CD4-positive, alpha-beta T cell treated with Interleukin-2 at 100 ng/mL for 4 hours (primary cell): ENCODE measurements around the gene CBY3.
"Not testable (repeated sequence)": the region's sequence is repeated elsewhere in the genome, so short reads cannot be mapped to it uniquely, and the experiment has no call there.

Experiments
- DNase-seq: peaks from one replicate; pipeline ENCODE4 v3.0.0-alpha.2; 2020; ENCODE audit warnings: low spot score

Gene CBY3

DNA sequence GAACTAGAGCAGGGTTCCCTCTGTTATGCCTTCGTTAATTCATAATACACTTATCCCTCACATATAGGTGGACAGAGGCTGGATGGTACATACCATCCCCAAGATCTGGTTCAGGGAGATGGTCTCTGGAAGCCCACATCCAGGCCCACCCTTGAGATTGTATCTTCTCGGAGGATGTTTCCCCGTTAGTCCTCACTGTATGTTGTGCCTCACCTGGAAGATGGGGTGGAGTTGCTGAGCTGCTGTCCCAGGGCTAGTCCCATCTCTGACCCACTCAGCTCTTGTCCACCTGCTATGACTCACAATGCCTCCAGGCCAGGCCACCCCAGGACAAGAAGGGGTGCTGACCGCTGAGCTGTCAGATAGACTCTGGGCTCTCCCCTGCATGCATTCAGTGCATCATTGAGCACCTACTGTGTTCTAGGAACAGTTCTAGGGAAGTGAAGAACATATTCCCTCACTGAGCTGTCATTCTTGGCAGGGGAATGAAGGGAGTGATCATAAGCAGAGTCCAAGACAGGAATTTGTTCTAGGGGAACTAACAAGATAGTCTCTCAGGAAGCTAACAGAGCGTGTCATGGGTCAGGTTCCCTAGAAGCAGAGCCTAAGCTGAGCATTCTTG lies at the start of gene CBY3:
CBY3 (minus strand) TSS at position 255 of the 622 bp plus-strand sequence; CDS start at position 139, 116 bp downstream.
- no peak for DNase-seq

DNA sequence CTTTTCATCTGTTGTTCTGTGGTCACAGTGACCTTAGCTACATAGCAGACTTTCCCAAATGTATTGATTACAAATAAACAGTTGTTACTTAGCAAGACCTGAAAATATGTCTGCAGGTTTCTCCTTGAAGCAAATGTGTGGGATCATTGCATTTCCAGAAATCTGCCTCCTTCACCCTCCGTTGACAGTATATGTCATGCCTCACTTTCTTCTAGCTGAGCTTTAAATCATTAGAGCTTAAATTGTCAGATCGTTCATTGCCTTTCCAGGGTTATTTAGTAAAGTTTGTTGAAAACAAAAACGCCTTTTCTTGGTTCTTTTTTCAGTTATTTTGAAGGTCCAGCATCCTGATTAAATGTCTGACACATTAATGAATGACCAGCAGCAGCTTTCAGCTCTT lies 49.5 kb upstream of the CBY3 start:
- DNase-seq = no peak

DNA sequence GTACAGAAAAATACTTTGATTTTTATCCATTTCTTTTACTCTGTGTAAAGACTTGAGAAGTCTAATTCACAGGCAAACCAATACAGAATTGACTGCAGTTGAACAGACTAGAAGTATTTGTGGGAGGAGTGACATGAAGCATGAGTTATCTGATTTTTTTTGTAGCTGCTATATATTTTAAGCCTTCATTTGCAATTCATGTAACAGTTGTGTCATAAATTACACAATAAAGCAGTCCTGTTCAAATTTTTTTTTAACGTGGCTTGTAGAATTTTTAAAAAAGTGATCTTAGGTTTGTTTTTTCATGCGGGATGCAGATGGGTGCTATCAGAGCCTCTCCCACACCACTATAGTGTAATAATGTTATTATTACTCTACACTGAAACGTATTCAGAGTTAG lies 48.9 kb upstream of the CBY3 start:
- no peak for DNase-seq

DNA sequence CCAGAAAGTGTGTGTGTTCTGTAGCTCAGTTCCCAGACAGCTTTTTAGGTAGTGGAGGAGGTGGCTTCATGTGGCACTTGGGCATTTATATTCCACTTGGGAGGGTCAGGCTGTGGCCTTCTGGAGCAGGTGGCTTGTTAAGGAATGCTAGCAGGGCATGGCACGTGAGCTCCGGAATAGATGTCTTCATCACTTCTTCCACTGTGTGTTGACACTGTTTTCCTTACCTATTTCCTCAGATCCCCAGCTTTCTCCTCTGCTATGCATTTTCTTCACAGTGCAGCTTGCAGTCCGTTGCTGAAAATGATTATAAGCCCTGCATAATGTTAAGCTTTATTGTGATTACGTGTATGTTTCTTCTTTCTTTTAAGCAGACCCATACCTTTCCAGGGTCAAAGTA lies 48.5 kb upstream of the CBY3 start:
- DNase-seq = no peak

DNA sequence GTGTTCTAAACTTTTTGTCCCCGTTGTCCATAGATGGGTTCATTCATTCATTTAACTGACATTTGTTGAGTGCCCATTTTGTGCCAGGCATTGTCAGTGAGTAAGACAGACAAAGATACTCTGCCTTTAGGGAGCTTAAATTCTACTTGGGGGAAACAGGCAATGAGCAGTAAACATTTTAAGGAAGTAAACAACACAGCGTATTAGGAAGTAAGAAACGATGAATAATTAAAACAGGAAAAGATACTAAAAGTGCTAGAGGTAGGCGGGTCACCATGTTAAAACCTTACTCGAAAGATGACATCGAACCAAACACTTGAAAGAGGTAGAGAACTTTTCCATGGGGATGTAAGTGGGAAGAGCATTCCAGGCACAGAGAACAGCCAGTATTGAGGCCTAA lies 46.3 kb upstream of the CBY3 start:
- DNase-seq = no peak

DNA sequence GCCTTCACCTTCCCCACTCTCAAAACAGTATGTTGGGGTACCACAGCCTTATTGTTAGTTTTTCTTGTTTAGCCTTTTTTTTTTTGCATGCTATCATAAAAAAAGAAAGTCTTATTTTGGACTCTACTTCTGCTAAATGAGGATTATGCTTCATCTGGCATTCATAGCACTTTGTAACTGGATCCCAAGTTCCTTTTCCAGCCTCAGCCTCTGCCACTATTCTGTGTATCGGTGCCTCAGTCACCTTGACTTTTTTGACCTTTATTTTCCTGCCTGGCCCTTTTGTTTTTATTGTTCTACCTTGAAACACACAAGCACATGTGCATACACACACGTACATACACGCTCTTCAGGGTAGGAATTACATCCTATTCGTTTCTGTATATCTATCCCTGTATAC lies 43.3 kb upstream of the CBY3 start:
- no peak for DNase-seq

DNA sequence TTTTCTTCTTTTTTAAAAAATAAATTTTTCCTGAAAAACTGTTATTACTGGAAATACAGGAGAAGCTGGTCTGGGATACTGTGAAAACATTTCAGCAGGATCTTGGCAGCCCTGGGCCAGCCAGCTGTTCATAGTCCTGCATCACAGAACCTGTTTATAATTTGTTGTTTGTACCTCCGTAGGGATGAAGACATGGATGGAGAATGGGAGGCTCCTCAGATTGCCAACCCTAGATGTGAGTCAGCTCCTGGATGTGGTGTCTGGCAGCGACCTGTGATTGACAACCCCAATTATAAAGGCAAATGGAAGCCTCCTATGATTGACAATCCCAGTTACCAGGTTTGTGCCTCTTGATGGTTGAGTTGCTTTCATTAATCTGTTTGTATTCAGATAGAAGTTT lies 39.4 kb upstream of the CBY3 start:
- no peak for DNase-seq

DNA sequence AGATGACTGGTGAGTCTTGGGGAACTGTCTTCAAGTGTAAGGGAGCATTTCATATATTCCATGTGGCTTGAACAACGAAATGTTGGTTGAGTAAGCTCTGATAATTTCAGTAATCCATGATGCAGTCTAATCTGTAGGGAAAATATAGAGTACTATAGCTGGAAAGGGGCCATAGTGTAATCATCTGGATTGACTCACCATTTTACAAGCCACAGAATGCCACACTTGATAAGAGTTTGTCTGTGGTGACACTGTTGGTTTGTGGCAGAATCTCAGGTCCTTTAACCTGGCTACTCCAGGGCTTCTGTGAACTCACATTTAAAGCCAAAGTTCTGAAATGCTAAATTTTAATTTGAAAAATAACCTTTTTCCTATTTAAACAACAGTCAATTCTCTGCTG lies 35.5 kb upstream of the CBY3 start:
- no peak for DNase-seq

DNA sequence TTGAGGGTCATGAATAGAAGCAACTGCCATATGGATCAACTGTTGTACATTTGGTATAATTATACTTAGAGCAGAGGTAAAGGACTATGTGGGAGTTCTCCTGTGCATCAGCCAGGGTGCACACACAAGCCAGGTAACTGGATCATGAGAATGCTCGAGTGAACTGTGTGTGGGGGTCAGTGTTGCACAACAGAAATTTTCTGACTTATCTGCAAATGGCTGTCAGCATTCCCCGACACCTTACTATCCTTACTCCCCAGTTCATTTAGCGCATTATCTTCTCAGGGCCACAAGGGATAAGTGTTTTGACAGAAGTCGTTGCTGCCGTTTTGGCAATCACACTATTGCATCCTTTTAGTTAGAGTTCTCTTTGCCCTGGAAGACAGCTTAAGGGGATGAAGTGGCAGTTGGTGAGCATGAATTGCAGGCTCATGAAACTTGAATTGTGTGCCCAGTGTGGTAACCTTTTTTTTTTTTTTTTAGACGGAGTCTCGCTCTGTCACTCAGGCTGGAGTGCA lies 19.6 kb upstream of the CBY3 start:
- DNase-seq = no peak

DNA sequence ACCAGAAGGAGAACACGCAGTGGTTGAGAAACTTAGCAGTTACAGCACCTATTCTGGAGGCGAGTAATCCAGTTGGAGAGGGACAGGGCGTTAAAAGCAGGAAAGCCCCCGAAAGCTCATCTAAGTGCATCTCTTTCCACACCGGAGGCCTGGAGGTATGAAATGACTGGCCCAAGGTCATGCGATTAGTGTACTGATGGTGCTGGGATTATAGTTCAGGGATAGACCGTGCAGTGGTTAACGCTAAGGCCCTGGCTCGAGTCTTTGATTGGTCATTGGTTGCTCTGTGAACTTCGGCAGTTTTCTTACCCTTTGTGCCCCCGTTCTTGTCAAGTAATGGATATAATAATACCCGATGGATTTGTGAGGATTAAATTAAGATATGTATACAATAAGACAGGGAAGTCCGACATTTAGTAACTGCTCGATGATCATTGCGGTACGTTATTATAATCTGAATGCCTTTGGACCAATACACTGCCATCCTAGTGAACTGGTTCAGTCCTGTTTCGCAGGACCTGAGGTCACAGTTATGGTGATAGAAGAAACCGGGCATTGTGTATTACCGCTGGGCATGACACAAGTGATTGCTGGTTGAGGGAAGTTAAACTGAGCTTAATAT lies 18.9 kb upstream of the CBY3 start:
- peak; percentile 32 for DNase-seq

DNA sequence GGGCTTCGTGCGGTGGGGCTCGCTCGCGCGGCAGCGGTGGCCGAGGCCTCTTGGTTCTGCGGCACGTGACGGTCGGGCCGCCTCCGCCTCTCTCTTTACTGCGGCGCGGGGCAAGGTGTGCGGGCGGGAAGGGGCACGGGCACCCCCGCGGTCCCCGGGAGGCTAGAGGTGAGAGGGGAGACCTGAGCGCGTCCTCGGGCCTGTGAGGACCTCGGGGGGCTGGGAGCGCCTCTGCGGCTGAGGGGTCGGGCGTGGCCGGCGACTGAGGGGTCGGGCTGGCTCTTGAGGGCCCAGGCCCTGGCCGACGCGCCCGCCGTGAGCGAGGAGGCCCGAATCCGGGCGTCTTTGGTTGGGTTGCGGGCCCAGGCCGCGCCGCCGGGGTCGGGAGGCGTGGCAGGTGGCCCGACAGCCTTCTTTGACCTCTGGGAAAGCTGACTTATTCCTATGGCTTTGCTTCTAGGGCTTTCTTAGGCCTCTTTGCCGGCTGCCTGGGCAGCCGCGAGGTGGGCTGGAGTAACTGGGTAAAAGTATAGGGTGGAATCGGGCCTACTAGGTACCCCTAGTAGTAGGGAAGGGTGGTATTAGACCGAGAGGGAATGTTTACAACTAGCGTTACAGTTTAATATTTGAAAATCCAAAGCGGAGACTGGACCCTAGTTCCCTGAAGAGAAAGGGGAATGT lies 18.2 kb upstream of the CBY3 start, which contains the start of gene CANX:
CANX (plus strand) TSS at position 33 of the 681 bp plus-strand sequence. CDS start 6,715 bp downstream, outside the sequence.
- no peak for DNase-seq

DNA sequence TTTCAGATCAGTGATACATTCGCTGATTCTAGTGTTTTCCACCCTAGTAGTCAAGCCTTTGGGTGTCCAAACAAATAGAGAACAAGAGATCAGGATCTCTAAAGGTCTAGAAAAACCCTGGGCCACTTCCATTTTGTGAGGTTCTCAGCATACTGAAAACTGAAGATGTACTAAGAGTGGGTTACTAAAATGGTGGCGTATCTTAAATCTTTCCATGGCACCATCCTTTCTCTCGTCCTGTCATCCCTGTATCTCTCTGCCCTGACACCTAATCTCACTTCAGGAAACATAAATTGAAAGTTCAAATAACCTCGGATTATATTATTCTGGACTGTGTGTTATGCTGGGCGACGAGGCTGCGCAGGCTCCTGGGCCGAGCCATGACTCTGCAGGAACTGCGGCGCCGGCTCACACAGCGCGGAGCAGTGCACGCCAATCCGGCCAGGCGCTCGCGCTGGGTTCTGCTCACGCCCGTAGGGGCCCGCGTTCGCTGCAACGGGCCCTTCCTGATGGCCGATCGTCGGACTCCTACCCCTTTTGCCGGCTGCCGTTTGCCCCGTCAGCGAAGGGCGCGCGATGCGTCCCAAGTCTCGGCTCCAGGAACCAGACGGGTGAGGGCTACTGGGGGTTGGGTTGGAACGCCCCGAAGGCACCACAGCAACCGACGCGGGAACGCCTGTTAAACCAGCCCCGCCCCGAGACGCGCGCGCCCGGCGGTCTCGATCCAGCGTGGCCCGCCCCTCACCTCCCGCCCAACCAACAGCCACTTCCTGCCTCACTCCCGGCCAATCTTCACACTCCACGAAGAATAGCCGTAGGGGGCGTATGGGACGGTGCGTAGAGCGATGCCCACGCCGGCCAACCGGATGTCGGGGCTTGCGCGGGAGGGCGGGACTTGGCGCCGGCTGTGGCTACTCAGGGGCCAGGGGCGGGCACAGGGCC lies 17.4 kb upstream of the CBY3 start:
- DNase-seq = peak; percentile 100

DNA sequence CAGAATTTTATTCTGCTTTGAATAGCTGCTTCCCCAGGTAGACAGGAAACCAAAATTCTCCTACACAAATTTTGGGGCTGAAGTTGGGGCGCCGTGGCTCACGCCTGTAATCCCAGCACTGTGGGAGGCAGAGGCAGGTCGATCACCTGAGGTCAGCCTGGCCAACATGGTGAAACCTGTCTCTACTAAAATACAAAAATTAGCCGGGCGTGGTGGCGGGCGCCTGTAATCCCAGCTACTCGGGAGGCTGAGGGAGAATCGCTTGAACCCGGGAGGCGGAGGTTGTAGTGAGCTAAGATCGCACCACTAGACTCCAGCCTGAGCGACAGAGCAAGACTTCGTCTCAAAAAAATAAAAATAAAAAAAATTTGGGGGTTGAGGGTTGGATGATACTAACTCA lies 16.7 kb upstream of the CBY3 start:
- not testable (repeated sequence) for DNase-seq

DNA sequence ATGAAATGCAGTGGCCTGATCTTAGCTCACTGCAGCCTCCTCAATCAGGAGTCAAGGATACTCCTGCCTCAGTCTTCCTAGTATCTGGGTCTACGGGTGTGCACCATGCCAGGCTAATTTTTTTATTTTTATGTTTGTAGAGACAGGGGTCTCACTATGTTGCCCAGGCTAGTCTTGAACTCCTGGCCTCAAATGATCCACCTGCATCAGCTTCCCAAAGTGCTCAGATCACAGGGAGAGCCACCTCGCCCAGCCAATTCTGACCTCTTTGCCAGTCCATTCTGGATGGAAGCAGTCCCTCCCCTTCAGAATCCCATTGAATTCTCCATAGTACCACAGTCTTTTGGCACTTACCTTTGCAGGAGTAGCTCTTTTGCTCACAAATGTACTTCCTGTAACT lies 16.3 kb upstream of the CBY3 start:
- no peak for DNase-seq

DNA sequence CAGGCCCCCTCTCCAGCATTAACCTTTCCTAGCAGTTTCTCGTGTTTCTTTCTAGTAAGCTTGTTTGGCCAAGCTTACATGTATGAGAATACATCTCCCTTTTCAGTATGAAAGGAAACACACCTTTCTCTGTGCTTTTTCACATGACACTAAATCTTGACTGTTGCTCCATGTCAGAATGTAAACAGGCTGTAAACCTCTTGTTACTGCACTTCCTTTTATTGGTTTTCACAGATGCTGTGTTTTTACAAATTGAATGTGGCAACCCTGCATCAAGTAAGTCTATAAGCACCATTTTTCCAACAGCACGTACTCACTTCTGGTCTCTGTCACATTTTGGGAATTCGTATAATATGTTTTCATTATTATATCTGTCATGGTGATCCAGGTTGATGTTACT lies 15.8 kb upstream of the CBY3 start:
- DNase-seq = no peak

DNA sequence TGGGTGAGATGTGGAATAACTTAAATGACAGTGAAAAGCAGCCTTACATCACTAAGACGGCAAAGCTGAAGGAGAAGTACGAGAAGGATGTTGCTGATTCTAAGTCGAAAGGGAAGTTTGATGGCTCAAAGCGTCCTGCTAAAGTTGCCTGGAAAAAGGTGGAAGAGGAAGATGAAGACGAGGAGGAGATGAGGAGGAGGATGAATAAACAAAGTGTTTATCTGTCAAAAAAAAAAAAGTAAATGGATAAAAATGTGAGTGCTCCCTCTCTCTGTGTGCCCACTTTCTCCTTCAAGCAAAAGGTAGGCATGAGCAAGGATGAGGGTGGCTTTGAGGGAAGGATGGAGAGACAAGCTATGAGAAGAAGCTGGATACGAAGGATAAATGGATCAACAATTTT lies 13.7 kb upstream of the CBY3 start:
- no peak for DNase-seq

DNA sequence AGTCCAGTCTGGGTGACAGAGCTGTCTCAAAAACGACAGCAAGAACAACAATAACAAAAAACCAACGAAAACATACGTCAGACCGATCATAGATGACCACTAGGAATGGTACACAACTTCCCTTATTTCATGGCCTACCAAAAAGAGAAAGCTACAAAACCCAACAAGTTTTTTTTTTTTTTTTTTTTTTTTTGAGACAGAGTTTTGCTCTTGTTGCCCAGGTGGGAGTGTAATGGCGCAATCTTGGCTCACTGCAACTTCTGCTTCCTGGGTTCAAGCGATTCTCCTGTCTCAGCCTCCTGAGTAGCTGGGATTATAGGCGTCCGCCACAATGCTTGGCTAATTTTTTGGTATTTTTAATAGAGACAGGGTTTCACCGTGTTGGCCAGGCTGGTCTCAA lies 8.4 kb upstream of the CBY3 start:
- not testable (repeated sequence) for DNase-seq

DNA sequence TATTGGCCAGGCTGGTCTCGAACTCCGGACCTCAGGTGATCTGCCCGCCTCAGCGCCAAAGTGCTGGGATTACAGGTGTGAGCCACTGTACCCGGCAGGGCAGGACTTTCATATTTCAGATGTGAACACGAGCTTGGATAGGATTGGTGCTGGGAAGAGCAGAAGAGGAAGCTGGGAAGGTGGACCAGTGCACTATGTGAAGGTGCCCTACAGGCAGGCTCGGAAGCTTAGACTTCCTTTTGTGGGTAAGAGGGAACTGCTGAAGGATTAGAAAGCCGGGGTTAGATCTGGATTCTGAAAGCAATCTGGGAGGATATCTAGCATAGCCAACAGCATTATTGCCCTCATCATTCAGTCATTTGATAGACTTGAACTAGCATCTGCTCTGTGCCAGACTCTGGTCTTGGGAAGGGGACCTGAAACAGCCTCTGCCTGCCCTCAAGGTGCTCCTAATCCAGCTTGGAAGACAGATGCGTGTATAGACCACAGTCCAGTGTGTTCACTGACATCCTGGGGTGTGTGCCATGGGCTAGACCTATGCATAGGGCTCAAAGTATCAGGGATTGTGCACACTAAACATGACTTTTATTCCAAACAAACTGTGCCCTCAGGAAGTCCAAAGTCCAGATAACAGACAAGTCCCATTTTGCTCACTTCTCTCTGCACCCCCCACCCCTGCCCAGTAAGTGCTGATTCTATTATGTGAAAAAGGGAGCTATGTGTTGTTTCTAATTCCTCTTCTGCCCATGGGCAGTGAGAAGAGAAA lies 637 bp downstream of the CBY3 start:
- DNase-seq = no peak

DNA sequence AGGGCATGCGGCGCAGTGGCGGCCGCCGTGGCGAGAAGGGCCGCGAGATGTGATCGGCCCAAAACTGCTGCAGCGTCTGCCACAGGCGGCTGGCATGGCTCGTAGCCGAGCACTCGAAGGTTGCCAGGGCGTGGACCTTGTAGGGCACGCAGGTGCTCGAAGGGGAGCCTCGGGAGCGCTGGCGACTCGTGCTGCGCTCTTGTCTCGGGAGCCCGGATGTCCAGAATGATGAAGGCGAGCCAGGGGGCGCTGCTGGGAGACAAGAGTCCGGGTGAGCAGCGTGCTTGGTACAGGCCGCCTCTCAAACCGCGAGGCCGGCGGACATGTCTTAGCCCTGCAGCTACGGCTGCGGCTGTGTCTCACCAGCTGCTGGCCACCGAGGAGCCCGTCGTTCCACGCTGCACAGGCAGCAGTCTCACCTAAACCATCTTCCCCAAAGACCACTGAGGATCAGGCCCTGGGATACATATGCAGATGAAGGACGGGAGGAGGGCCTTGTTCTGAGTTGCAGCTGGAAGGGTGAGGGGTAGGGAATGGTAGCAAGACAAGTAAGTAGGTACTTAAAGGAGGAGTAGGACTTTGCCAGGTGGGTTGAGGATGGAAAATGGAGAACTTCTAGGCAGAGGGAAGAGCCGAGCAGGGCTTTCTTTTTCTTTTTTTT lies 1.7 kb downstream of the CBY3 start:
- peak; percentile 81 for DNase-seq

DNA sequence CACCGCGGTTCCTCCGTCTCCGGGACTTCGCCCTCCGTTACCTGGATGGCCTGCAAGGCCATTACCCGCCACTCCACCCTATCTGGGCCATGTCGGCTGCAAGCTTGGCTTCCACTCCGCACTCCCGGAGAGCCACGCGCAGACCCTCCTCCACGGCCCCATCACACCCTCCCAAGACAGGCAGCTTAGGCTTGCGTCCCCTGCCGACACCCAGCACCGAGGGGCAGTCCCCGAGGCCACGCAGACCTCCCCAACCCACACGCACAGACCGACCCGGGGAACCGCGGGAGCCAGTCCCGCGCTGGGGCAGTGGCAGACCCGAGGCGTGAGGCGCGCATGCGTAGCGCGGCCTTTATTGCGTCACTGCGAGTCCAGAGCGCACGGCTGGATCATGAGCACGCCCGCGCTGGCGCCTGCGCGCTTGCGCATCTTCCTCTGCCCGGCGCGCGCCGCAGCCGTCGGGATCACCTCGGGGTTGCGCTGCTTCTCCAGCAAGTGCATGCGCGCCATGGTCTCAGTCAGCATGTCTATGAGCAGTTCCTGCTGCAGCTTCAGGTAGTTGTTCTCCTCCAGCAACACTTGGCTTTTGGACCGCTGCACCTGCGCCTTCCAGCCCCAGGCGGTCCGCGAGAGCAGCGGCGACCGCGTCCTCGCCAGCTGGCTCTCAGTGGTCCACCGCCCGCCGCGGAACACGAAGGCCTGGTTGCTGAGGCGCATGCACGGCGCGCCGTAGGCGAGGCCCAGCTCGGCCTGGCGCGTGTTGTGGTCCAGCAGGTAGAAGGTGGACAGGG lies 2.4 kb downstream of the CBY3 start:
- peak; percentile 95 for DNase-seq
